ENCODE data around the gene SMYD2. TPM values are rescaled to one million over a fixed set of nuclear protein-coding genes. Genes with fewer than 3 reads are reported as not detected.
"Not testable (repeated sequence)": the region's sequence is repeated elsewhere in the genome, so short reads cannot be mapped to it uniquely, and the experiment has no call there.

Gene SMYD2
- total RNA-seq, 1 experiment from 2014 or later: 47.5 TPM

DNA sequence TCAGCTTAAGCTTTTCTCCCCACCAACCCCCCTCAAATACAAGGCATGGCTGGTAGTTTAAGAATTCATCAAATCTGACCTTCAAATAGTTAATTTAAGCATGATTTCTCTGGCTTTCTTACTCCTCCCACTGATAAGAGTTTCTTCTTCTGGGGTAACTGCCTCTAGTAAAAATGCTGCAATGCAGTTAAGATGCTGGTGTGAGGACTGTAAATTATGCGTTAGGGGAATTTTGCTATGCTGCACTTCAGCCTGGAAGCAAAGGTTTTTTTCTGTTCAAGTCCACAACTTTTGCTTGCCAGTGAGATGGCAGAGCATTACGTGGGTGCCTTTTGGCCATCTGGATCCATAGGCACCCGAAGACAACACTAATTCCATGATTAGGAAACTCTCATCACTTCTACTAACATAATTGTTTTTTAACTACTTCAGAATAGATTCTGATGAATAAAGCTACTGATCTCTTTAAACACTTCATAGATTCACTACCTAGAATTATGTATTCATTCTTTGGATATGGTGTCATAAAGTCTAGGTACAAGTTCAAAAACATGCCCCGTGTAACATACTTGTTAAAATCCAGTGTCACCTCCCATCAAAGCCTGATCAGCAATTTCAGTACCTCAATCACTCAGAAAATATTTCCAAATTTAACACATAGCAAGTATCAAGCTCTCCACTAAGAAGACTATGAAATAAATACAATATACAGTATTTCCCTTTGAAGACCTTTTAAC, 8.8 kb upstream of the SMYD2 start:
- DNase-seq: no peak
- intact Hi-C loops (cut with micrococcal nuclease; ENCODE audit: unreplicated experiment): no loop called here
- Mint-ChIP-seq H3K36me3 (ENCODE audit: insufficient read depth, unreplicated experiment) (no peaks in the 10 kb centered on the region), H3K4me1 (ENCODE audit: low read depth, unreplicated experiment) (no peaks in the 10 kb centered on the region), H3K9me3 (ENCODE audit: low read depth, unreplicated experiment) (no peaks in the 10 kb centered on the region), H3K27ac (ENCODE audit: unreplicated experiment) (no peak overlapping the region), H3K27me3 (ENCODE audit: unreplicated experiment) (peaks cover 19% of the 10 kb centered on the region), H3K4me3 (ENCODE audit: low read depth, unreplicated experiment) (no peak overlapping the region)
- no TSS peak for BruUV-seq (replicated peaks)
- CTCF ChIA-PET: no interaction called here
- TF ChIP-seq CTCF (IDR thresholded peaks at IDR 0.05; ENCODE audit: unreplicated experiment): no peak

DNA sequence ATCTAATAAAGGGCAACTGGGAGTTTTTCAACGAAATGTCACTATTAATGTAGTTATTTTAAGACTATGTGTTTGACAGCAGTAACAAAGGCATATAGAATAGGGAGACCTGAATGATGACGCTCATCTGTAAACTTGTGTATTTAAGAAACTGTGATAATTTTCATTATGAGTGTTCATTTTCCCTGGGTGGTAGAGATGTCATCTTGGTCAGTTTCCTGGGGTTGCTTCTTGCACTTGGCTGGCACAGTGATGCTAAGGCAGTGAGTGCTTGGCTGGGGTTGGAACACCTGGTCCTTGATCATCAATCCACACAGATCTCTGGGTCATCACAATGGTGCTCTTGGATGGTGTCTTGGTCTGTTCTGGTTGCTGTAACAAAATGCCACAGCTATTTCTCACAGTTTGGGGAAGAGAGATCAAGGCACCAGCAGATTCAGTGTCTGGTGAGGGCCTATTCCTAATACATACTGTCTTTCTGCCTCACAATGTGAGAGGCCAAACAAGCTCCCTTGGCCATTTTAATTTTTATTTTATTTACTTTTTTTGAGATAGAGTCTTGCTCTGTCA, 7.9 kb upstream of the SMYD2 start:
- no peak for TF ChIP-seq CTCF (IDR thresholded peaks at IDR 0.05; ENCODE audit: unreplicated experiment)
- Mint-ChIP-seq H3K9me3 (ENCODE audit: low read depth, unreplicated experiment) (no peaks in the 10 kb centered on the region), H3K4me3 (ENCODE audit: low read depth, unreplicated experiment) (no peak overlapping the region), H3K27me3 (ENCODE audit: unreplicated experiment) (peaks cover 19% of the 10 kb centered on the region), H3K4me1 (ENCODE audit: low read depth, unreplicated experiment) (no peaks in the 10 kb centered on the region), H3K27ac (ENCODE audit: unreplicated experiment) (no peak overlapping the region), H3K36me3 (ENCODE audit: insufficient read depth, unreplicated experiment) (no peaks in the 10 kb centered on the region)
- CTCF ChIA-PET: no interaction called here
- no TSS peak for BruUV-seq (replicated peaks)
- DNase-seq: no peak
- intact Hi-C loops (cut with micrococcal nuclease; ENCODE audit: unreplicated experiment): no loop called here

DNA sequence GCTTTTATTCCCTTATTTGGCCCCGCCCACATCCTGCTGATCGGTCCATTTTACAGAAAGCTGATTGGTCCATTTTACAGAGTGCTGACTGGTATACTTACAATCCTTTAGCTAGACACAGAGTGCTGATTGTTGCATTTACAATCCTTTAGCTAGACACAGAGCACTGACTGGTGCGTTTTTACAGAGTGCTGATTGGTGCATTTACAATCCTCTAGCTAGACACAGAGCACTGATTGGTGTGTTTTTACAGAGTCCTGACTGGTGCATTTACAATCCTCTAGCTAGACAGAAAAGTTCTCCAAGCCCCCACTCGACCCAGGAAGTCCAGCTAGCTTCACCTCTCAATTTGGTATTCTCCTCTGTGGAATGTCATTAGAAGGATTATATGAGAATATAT, 5.3 kb upstream of the SMYD2 start:
- DNase-seq; BruUV-seq (replicated peaks); H3K4me3 Mint-ChIP-seq (ENCODE audit: low read depth, unreplicated experiment); intact Hi-C loops (cut with micrococcal nuclease; ENCODE audit: unreplicated experiment); H3K9me3 Mint-ChIP-seq (ENCODE audit: low read depth, unreplicated experiment); H3K27ac Mint-ChIP-seq (ENCODE audit: unreplicated experiment): not testable (repeated sequence)
- CTCF ChIA-PET: interaction anchor here (1.1 kb wide), 1 partner anchor 8 kb away, joined by 5 read pairs; no protein-coding TSS in a partner anchor
- H3K4me1 Mint-ChIP-seq (ENCODE audit: low read depth, unreplicated experiment): peaks cover 10% of the 10 kb centered on the region
- H3K36me3 Mint-ChIP-seq (ENCODE audit: insufficient read depth, unreplicated experiment): peaks cover 11% of the 10 kb centered on the region
- peaks cover 19% of the 10 kb centered on the region for H3K27me3 Mint-ChIP-seq (ENCODE audit: unreplicated experiment)

DNA sequence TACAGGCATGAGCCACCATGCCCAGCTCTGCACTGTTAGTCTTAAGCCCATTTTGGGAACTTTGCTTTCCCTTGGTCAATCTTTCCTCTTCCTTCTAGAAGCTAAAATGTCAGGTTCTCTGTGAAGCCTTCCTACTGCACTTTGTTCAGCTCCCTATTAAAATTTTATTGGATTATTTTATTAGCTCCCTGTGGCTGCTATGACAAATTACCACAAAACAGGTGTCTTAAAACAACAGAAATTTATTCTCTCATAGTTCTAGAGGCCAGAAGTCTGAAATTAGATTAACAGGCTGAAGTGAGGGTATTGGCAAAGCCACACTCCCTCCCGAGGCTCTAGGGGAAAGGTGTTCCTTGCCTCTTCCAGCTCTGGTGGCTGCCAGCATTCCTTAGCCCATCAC, 4.2 kb upstream of the SMYD2 start:
- DNase-seq: no peak
- CTCF ChIA-PET: no interaction called here
- TF ChIP-seq CTCF (IDR thresholded peaks at IDR 0.05; ENCODE audit: unreplicated experiment): no peak
- intact Hi-C loops (cut with micrococcal nuclease; ENCODE audit: unreplicated experiment): no loop called here
- H3K9me3 Mint-ChIP-seq (ENCODE audit: low read depth, unreplicated experiment): no peaks in the 10 kb centered on the region
- no peak overlapping the region for H3K4me3 Mint-ChIP-seq (ENCODE audit: low read depth, unreplicated experiment)
- H3K4me1 Mint-ChIP-seq (ENCODE audit: low read depth, unreplicated experiment): peaks cover 10% of the 10 kb centered on the region
- peaks cover 11% of the 10 kb centered on the region for H3K27me3 Mint-ChIP-seq (ENCODE audit: unreplicated experiment)
- H3K27ac Mint-ChIP-seq (ENCODE audit: unreplicated experiment): no peak overlapping the region
- no TSS peak for BruUV-seq (replicated peaks)
- peaks cover 21% of the 10 kb centered on the region for H3K36me3 Mint-ChIP-seq (ENCODE audit: insufficient read depth, unreplicated experiment)
